ENCODE results near the gene TDRD9.

TDRD9 gene

GRCh38 chr14:104091061-104091926, 163.0 kb downstream of the TDRD9 start:
- no peak for DNase-seq (ENCODE audit: low read depth)

DNA sequence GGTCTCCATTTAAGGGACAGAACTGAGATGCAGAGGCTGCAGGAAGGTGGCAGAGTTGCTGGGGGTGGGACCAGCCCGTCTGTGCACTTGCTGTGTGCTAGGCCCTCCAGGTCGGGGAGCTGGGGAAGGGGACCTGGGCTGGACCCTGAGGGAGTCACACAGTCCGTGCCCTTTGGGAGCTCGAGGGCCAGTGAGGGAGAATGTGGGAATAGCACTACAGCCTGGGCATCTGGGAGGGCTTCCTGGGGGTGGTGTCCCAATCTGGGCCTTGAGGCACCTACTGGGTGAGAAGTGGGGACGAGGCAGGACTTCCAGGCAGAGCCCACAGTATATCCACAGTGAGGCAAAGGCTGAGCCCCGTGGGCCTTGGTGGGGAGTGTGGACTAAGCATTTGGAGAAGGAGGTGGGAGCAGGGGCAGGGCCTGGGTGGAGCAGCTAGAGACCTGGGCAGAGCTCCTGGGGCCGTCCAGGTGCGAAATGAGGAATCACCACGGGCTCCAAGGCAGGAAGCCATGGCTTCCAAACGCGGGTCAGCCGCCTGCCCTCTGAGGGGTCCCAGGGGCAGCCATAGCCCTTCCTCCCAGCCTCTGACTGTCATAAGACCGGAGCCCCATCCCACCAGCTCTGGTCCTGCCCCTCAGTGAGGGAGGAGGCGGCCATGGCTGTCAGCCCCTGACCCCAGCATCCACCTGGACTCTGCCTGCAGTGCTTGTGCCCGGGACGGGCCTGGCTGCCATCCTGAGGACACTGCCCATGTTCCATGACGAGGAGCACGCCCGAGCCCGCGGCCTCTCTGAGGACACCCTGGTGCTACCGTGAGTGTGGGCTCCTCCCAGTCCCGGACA, 163.9 kb downstream of the TDRD9 start:
- no peak for DNase-seq (ENCODE audit: low read depth)

GRCh38 chr14:104092931-104093365, 164.7 kb downstream of the TDRD9 start:
- no peak for DNase-seq (ENCODE audit: low read depth)

DNA sequence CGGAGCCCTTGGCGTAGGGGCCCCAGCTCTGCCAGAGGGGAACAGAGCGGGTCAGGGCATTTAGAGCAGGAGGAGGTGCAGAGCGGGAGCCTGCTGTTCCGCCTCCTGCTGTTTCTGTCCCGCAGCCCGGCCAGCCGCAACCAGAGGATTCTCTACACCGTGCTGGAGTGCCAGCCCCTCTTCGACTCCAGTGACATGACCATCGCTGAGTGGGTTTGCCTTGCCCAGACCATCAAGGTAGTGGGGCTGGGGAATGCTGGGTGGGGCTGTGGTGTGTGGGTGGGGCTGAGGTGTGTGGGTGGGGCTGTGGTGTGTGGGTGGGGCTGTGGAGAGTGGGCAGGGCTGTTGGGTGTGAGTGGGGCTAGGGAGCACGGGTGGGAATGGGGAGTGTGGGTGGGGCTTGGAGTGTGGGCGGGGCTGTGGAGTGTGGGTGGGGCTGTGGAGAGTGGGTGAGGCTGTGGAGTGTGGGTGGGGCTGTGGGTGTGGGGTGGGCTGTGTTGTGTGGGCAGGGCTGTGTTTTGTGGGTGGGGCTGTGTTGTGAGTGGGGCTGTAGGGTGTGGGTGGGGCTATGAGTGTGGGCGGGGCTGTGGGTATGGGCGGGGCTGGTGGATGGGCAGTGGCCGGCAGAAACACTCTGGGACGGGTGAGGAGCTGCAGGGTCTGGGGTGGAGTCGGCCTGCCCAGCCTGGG, 165.3 kb downstream of the TDRD9 start:
- no peak for DNase-seq (ENCODE audit: low read depth)

DNA sequence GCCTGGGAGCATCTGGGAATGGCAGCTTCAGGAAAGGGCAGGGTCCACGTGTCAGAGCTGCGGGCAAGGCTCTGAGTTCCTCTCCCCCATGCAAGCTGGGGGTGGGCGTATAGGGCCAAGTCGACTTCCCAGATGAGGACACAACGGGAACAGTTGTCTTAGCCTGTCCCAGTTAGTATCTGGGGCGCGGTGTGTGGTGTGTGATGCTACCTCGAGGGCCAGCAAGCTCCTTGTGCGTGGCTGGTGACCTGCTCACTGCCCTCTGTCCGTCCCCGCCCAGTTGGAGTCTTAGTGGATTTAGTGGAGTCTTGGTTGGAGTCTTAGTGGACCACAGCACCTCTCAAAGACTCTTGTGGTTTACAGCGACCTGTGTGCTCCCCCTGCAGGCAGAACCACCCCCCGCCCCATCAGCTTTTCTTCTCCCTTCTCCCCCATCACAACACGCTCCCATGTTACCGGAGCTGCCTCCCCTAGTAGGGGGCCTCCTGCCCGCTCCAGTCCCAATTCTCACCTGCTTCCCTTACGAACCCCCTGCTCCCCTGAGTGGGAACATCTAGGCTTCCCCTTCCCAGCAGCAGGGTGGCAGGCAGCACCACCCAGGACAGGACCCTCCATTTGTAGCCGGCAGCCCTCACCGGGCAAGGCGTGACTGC, 165.9 kb downstream of the TDRD9 start:
- DNase-seq (ENCODE audit: low read depth), result no peak

DNA sequence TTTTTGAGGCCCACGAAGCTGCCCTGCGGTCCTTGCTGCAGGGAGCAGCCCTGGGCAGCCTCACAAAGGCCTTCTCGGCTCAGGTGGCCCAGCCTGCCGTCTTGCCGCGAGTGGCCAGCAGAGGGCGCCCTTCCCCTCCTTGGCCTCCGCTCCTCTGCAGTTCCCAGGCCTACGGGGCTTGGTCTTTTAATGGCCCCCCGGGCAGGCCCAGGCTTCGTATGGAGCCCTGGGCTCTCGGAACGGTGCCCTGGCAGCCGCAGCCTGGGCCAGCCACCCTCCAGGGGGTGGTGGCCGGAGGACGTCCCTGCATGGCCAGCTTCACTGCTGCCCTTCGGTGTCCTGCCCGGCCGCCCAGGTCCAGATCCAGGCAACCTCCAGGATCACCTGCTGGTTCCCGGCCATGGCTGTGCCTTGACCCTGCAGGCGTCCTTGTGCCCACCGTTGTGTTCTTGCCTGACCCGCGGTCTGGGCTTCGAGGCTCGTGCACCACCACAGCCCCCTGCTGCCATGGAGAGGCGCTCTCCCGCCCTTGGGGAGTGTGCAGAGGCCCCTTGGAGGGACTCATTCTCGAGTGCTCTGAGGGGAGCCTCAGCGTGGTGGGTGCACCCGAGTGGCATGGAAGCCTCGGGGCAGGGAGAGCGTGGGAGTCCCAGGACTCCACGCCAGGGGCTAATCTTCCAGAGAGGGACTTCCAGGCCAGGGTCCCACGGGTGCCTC, 166.6 kb downstream of the TDRD9 start:
- DNase-seq (ENCODE audit: low read depth), result peak; percentile 14

DNA sequence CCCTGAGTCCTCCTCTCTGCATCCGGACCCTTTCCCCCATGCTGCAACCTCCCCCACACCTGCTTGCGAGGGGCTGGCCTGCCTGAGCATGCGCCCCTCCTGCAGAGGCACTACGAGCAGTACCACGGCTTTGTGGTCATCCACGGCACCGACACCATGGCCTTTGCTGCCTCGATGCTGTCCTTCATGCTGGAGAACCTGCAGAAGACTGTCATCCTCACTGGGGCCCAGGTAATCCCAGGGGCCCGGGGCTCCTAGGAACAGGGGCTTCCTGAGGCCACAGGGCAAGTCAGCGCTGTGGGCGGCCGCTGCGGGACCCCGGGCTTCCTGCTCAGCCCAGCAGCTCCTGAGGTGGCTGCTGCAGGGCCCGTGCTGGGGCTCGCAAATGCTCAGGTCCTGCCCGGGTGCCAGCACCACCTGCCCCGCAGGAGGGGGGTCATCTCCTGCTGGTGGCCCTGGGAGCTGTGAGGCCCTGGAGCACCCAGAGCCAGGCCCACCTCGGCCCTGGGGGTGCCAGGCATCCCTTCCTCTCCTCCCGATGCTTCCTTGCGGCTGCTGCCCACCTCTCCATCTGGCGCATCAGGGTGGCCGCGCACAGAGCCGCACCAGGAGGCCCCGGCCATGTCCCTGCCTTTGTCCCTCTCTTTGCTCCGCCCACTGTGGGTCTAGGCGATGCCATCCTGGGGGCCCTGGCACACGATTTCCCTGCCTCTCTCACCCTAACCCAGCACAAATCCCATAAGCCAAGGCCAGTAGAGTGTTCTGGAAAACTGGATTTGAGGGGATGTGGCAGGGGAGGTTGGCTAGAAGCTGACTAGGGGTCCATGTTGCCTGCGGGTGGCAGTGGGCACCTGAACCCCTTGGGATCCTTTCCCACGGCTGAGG, 167.4 kb downstream of the TDRD9 start:
- no peak for DNase-seq (ENCODE audit: low read depth)

- no peak for DNase-seq (ENCODE audit: low read depth)
Measured at GRCh38 chr14:104096318-104096717, 168.1 kb downstream of the TDRD9 start.

DNA sequence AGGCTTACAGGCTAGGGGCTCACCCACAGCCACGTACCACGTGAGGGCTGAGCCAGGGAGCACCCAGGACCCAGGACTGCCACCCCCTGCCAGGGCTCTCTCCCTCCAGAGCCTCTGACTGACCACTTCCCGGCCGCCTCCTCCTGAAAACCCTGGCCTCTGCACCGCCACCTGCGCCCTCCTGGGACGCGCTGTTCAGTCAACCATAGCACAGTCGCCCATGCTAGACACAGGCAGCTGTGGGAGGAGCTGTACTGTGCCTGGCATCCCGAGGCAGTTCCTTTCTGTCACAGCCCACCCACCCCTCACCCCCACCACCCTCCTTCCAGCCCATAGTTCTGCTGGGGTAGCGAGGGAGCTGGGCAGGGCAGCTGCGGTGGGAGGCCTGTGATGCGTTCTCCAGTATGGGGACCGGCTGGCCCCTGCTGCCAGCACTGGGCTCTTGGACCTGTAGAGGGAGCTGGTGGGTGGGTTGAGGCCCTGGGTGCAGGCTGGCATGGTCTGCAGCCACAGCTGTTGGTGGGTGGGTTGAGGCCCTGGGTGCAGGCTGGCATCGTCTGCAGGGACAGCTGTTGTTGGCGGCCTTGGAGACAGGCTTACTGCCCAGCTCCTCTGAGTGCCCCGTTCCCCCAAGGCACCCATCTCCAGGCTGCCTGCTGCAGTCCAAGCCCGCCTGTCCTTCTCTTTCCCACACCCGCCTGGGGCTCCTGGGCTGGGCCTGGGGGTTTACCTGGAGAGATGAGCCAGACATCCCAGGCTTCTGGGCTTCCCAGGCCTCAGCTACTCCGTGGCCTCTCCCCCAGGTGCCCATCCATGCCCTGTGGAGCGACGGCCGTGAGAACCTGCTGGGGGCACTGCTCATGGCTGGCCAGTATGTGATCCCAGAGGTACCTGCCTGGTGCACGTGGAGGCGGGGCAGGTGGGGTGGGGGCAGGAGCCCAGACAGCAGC, 168.8 kb downstream of the TDRD9 start:
- no peak for DNase-seq (ENCODE audit: low read depth)

DNA sequence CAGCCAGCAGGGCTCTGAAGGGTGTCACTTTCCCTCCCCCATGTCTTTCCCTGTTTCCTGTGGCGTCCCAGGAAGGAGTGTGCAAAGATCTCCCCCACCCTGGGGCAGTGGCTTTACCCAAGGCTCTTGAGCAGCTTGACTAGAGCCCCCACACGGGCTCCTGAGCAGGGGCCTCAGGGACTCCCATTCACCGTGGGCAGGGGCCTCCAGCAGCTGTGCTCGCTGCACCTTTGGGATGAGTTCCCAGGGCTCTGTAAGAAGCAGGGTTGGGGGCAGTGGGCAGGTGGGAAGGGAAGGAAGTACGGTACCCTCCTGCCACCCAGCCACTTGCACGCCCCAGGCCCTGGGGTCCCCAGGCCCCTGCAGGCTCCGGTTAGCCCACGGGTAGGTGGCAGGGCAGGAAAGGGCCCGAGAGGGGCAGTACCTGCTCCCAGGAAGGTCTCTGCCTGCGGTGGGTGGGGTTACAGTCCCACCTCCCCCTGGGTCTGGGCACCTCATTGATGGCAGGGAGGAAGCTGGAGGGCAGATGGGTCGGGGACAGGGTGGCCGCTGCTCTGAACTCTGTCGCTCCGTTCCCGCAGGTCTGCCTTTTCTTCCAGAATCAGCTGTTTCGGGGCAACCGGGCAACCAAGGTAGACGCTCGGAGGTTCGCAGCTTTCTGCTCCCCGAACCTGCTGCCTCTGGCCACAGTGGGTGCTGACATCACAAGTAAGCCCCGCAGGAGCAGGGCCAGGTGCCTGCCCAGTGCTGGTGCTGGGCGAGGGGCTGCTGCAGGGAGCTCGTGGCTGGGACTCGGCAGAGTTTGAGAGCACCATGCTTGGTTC, 170.2 kb downstream of the TDRD9 start:
- DNase-seq (ENCODE audit: low read depth), result no peak

DNA sequence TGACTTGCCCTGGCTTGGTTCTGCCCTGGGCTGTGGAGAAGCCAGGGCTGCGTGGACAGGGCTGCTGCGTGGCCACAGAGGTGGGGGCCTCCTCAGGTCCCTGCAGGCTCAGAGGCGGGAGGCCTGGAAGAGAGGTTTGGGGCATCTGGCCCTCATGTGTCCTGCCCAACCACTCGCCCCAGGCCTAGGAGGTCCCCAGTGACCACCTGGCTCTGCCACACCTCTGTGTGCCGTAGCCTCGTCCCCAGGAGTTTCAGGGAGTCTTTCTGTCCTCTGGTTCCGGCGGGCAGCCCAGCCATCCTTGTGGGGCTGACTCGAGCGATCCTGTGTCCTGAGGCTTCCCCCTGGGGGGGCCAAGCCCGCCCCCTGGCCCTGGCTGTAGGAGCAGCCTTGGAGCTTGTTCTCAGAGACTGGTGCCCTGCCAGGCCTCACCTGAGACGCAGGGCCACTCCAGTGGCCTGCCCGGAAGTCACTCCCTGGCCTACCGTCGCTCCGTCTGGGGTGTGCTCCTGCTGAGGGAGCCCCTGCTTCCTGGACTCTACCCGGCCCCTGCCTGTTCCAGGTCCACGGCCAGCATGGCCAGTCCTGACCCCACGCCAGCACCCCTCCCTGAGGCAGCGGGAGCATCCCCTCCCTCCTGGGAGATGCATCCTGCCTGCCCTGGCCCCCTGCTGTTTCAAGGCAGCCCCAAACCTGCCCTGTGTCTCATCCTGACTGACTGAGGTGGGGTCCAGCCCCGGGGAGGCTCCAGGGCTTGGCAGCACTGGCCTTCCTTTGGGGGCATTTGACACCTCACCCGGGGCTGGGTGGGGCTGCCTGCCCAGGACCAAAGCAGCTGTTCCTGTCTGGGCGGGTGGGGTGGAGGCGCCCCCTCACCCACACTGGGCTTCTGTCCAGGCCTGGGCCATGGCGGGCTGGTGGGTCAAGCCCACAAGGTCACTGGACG, 171.1 kb downstream of the TDRD9 start:
- no peak for DNase-seq (ENCODE audit: low read depth)

- DNase-seq (ENCODE audit: low read depth), result no peak
Measured at GRCh38 chr14:104100171-104101085, 172.2 kb downstream of the TDRD9 start.

GRCh38 chr14:104101086-104101621, 172.9 kb downstream of the TDRD9 start:
- DNase-seq (ENCODE audit: low read depth), result no peak

GRCh38 chr14:104101651-104102281, 173.5 kb downstream of the TDRD9 start:
- no peak for DNase-seq (ENCODE audit: low read depth)

Measured in stromal cell of bone marrow (primary cell).